Measurements from ENCODE around the gene SCIN.

Gene SCIN

DNA sequence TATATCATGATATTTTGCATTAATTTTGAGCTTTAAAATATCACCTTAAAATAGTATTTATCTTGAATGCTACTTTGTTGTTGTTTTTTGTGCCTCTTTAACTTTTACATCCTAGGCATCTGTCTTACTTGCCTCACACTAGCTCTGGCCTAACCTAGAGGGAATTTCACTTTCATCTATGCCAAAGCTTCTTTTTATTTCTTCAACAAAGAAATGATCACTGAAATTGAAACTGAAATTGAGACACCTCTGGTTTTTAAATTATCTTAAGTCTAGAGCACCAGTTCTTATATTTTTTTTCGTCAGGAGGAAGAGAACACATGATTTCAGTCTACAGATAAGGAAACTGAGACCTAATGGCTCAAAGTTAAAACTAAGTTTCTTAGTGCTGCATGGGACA is 3.5 kb upstream of the SCIN start:
- no peak for DNase-seq (ENCODE audit: low spot score)

DNA sequence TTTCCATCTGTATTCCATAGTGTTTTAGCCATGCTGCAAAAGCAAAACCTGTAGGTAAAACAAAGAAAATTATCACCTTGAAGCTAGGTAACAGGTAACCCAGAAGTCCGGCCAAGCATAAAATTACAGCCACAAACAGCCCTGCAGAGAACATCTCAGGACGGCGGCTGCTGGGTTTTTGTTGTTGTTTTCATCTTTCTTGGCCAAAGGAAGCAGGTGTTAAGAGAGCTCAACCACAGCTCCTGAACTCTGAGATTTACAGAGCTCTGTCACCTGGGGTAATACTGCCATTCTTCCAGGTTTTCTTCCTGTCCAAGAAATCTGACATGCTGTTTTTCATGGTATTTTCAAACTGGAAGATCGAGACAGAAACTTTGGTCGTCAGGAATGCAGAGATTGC is 847 bp upstream of the SCIN start:
- no peak for DNase-seq (ENCODE audit: low spot score)

DNA sequence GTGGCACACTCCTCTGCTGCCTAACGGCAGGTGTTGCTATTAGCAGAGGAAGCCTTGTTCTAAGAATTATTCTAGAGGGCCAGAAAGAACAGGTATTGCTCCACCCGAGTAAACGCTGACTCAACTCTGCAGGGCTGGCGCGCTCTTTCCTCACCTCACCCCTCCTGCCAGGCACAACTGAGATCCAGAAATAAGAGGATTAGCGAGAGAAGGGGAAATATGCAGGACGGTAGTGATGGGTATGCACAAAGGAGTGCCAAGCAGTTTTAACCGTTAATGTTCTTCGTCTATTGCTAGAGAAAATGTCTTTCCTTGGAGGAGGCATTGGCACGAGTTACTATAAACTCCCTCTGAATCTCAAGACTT is 369 bp upstream of the SCIN start:
- no peak for DNase-seq (ENCODE audit: low spot score)

DNA sequence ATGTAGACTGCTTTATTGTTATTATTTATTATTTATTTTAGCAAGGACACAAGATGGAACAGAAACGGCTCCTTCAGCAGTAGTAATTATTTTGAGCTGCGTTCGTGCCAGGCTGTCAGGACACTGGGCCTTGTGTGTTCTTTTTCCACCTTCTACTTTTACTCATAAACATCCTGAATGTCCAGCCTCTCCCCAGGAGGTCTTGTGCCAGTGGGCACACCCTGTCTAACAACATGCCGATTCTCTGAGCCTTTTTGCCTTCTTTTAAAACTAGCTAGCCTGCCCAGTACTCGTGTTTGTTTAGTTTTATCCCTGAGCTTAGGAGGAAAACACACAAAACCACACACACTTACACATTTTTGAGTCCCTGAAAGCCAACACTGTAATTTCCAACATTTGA is 1.2 kb downstream of the SCIN start:
- no peak for DNase-seq (ENCODE audit: low spot score)

DNA sequence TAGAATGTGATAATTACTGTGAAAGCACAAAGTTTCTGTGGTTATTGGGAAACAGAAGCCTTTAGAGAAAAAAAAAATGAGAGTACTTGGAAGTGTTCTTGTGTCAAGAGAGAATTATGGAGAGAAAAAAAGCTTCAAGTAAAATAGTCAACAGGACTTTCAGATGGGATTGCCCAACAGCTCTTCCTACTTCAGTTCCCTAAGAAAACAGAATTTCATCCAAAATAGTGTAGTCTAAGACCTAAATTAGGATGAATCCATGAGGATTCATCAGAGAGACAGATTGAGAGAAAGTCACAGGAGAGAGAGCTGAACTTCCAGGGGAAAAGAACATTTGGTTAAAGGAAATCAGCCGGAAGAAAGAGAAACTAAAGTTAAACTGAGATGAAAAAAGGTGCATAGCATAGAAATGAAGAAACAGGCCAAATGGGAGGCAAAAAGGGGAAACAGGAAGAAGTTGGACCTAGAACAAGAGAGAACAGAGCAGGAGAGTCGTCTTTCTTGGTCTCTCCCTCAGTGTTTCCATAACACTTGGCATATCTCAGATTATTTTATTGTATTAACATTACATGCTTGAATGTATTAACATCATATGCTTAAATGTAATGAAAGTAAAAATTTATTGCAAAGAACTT is 2.5 kb downstream of the SCIN start:
- DNase-seq (ENCODE audit: low spot score): no peak

DNA sequence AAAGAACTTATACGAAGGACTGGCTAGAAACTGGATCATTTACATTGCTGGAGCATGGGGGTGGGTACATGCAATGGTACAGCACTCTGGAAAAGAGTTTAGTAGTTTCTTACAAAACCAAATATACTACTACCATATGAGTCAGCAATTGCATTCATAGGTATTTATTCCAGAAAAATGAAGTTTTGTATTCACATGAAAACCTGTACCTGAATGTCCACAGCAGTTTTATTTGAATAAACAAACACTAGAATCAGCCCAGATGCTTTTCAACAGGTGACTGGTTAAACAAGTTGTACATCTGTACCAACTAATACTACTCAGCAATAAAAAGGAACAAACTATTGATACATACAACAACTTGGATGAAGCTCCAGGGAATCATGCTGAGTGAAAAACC is 3.4 kb downstream of the SCIN start:
- DNase-seq (ENCODE audit: low spot score): no peak

DNA sequence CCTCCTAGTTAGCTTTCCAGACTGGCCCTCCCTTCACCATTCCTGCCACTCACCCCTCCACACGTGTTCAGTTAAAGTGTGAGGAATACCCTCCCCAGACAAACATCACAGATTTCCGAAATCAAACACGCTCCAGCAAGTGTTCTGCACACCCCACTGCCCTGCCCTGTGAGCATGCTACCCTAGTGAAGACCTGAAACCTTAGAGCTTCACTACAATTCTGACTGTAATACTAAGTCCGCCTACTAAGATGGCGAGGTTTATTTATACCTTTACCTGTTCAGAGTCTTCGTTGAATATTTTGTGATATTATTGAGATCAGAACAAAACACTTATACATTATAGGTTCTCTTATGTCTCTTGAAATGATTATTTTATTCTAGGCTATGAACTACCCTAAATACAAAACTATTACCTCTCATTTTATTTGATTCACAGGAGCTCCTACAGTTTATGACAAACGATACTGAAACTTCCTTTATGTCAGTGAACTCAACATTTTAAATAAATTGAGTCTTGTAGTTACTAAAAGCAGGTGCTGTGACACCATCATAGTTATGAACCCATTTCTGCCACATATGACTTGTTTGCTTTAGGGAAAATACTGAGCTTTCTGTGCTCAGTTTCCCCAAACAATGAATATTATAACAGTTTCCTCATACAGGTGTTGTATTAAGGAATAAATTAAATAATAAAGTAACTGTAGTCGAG is 8.6 kb downstream of the SCIN start:
- DNase-seq (ENCODE audit: low spot score): no peak

DNA sequence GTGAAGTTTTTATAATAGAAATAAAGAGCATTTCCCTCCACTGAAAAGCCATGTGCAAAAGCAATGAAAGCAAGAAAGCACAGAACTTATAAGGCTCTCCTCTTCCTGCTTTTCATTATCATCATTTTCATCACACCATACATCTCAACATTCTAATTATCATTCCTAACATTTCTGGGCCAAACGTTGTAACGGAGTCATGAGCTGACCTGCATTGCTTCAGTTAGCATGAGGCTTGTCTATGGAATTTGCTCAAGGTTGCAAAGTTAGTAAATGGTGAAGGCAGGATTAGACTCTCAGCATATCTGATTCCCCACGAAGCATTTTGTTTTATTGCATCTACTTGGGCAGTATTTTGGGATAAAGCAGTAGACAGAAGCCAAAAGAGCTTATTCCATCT is 11.4 kb downstream of the SCIN start:
- DNase-seq (ENCODE audit: low spot score): no peak

DNA sequence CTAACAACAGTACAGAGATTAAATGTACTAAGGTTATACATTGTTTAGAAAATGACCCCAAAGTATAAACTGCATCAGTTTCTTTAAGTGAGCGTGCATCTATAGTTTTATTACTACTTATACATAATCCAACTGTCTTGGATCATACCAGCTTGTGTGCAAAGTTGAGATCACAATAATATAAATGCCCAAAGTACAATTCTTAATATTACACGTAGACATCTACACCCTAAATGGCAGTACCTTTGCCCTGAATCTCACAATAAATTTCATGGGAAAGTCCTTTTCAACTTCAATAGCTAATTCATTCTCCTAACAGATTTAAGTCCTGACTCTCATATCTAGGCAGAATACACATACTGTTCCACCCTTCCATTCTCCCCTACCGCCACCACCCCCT is 11.8 kb downstream of the SCIN start:
- no peak for DNase-seq (ENCODE audit: low spot score)

DNA sequence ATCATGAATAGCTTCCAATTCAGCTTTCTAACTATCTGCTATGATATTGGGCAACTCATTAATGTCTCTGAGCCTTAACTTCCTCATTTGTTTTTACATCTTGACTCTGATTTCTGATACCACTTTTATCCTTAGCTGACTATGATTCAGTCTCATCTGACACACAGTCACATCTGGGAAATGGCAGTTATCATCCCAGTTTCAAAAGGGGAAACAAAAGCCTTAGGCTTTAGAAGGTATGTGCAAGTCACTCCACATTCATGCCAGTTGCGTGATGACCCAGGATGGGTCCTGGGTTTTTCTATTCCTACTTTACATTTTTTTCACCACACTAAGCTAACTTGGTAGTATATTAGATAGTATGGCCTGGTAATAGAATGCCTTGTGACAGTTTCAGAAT is 12.7 kb downstream of the SCIN start:
- DNase-seq (ENCODE audit: low spot score): no peak

DNA sequence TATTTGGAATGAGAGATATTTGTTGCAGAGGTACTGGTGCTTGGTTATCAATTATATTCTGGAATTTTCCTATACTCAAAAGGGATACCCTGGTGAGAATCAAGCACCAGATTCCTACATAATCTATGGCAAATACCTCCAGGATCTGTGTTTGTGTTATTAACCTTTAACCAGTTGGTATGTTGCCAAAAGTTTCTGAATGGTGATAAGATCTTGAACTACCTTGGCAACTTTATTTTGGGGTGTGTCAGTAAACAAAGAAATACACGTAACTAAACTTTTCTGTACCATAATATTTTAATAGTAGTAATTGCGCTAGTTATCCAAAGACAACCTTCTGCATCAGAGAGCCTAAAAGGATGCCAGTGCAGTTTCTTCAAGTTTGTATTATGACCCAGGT is 13.4 kb downstream of the SCIN start:
- no peak for DNase-seq (ENCODE audit: low spot score)

DNA sequence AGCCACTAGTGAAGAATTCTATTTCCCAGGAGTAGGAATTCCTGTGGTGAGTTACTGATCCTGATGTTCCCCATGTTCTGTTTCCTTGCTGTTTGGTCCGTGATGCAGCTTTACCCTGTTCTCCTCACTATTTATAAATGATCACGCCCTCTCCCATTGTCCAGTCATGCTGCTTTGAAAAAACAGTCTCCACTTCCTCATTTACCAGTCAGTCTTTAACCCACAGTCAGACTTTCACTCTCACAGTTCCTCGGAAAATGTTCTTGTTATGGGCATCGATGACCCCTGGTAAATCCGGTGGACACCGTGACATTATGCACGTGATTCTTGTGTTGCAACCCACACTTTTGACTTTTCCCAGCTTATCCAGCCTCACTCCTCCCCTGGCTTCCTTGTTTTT is 14.4 kb downstream of the SCIN start:
- DNase-seq (ENCODE audit: low spot score): no peak

DNA sequence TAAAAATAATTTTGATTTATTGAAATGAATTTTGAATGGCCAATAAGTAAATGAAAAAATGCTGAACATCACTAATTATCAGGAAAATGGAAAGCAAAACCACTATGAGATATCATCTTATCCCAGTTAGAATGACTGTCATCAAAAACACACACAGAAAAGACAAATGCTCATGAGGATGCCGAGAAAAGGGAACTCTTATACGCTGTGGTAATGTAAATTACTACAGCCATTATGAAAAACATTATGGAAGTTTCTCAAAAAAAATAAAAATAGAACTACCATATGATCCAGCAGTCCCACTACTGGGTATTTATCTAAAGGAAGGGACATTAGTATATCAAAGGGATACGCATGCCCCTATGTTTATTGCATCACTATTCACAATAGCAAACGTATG is 15.8 kb downstream of the SCIN start:
- no peak for DNase-seq (ENCODE audit: low spot score)

DNA sequence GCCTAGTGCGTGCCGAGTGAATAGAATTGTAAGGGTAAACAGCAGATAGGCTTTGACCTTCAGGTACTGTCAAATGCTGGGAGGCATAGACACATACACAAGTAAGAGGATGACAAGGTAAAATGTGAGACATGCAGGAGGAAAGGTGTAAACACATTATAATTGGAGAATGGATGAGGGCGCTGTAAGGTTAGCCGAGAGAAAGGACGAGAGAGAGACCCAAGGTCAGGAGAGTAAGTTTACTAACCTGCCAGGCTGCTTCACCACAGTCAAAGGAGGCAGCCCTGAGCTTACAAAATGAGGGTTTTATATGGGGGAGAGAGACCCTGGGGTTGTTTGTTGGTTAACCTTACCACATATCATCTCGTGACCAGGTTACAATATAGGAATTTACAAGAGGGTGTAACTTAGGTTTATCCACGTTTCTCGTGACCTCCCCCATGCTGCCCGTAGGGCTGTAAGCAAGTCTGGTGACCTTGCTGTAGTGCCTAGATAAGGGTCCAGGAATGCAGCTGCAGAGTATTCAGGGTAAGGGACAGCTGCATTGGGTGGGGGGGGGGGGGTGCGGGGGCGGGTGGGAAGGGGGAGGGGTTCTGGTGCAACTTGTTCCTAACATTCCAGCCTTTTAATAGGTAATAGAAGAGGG is 17.9 kb downstream of the SCIN start:
- no peak for DNase-seq (ENCODE audit: low spot score)

DNA sequence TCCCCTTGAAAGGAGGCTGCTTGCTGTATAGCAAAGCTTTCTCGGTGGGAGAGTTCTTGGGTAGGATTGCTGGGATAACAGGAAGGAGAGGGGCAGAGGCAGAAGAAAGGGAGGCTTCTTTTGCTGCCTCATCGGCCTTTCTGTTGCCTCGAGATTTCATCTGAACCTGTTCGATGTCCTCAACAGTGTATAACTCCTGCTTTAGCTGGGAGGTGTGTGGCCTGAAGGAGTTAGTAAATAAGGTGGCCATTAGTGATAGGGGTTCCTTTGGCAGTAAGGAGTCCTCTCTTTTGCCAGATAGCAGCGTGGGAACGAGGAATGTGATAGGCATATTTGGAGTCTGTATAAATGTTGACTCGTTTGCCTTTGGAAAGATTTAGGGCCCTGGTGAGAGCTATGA is 20.0 kb downstream of the SCIN start:
- DNase-seq (ENCODE audit: low spot score): no peak

DNA sequence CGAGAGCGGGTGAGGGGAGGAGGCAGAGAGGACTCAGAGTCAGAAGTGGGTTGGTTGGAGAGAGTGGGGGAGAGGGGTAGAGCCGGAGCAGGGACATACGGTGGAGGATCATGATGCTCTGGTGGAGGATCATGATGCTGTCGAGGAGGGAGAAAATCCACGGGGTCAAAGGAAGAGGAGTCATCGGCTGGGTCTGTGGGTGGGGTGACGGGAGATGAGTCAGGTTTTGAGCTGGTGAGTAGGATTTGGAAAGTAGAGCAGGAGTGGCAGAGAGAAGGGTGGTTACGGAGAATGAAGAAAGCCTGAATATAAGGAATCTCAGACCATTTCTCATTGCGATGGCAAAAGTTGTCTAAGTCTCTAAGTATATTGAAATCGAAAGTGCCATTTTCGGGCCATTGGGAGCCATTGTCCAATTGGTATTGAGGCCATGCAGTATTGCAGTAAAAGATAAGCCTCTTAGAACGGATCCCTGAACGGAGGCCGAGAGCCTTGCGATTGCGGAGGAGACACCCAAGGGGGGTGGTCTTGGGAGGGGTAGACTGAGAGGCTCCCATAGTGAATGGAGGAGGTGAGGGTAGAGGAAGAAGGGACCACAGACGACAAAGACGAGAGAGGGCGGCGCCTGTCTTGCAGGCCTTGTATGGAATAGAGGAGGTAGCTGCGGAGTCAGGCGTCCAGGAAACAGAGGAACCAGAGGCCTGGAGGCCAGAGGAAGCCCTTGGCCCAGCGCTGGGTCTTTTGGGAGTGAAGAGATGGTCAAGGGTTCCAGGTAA is 23.8 kb downstream of the SCIN start:
- no peak for DNase-seq (ENCODE audit: low spot score)

DNA sequence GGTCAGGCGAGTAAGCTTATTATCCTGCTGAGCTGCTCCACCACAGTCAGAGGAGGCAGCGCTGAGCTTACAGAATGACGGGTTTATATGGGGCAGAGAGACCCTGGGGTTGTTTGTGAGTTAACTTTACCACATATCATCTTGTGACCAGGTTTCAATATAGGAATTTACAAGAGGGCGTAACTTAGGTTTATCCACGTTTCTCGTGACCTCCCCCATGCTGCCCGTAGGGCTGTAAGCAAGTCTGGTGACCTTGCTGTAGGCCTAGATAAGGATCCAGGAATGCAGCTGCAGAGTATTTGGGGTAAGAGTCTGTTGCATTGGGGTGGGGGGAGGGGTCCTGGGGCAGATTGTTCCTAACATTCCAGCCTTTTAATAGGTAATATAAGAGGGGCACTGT is 24.6 kb downstream of the SCIN start:
- no peak for DNase-seq (ENCODE audit: low spot score)

DNA sequence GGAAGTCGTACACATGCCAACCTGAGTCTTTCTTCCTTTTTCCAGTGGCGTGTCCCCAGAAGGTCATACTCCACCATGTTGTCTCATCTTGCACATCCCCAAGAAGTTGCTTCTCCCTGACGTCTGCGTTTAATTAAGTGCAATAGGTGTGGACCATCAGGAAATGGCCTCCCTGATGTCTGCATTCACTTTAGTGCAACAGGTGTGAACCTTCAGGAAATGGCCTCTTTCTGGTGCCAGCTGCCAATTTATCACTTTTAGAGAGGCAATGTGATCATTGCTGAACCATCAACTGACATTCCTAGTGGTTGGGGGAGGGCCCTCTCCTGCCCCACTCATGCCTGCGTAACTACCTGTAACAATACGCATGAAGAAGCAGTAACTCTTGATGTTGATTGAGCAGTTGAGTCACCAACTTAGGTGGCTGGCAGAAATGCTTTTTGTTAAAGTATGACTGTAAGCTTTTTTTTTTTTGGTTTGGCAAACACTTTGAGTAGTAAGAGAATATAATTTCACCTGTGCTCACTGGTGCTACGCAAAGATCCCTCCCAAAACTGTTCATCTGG is 25.8 kb downstream of the SCIN start:
- DNase-seq (ENCODE audit: low spot score): no peak

DNA sequence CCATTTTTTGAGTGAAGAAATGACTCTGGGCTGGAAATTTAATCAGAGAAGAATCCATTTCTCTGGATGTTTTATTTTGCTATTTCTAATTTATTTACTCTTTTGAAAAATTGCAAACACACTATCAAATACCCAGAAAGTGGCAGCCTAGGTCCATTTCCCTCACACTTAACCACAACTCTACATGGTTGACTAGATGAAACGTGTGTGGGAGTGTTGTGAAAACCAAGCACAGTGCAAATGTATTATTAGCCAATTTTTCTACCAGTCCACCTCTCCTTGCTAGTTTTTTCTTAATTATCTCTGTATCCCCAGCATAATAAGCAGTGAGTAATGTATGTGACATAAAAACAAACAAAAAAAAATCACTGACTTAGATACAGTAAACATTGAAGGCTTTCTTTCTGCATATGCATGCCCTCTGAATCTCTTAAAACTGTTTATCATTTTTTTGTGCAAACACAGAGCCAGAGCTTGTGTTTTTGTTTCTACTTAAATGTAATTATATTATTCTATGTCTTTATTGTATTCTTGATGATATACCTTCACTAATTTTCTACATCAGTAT is 30.9 kb downstream of the SCIN start:
- no peak for DNase-seq (ENCODE audit: low spot score)

DNA sequence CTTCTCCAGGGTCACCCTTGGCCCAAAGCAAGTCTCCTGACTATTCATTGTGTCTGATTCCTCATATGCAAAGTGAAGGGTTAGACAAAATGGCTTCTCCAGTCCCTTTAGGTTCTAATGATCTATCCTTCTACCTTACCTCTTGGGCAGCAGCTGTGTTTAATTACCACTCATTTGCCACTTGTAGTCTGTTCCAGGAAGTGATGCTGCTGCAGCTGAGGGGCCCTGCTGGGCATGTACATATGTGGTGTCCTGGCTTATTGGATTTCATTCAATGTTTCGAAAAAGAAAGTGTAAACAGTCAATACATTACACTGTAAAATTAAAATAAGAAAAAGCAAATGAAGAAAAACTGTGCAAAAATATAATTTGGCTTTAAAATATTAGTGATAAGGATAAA is 36.6 kb downstream of the SCIN start:
- DNase-seq (ENCODE audit: low spot score): no peak

DNA sequence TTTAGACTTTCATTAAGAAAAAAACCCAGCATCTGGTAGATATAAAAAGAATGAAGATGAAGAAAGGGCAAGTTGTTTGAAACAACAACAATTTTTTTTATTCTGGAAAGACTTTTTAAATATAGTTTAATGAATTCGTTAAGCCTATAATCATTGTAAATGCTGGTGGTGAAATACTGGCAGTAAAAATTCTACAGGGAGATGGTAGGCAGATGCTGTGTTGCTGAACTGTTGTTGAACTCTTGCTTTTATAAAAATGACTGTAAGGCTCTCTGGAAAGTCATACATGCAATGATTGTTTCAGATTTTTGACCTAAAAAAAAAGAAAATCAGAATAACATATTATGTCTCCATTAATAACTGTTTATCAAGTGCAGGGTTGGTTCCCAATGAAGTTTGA is 39.0 kb downstream of the SCIN start:
- no peak for DNase-seq (ENCODE audit: low spot score)

DNA sequence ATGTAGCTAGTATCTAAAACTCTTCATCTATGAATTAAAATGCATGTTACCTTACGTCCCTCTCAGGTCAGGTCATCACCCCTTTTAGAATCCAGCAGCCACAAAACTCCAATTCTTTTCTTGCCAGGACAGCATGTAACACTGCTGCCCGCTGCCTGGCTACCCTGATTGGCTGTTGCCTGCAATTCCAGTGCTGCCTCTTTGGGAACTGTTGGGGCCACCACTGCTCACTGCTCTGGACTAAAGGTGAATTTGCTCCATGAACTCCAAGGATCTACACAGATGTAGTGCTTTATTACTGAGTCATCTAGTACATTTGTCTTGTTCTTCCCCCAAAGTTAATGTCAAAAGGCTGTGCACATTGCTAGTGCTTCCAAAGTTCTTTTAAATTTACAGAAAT is 40.4 kb downstream of the SCIN start:
- no peak for DNase-seq (ENCODE audit: low spot score)
